HCT116 (cell line): ENCODE measurements around the gene CAVIN1. TPM values are rescaled to one million over a fixed set of nuclear protein-coding genes. Genes with fewer than 3 reads are reported as not detected.

ENCODE experiments used
- ATAC-seq: fragments of 200-7000 bp; cut with Tn5 transposase; 2 replicates; pipeline ENCODE4 v1.9.1; 2020; ENCODE audit warnings: mild to moderate bottlenecking, moderate library complexity
- BruUV-seq: library from RNA; stranded (reverse); fragments of 400-500 nt; replicated peaks from 2 replicates; lab custom pipeline; 2021; lab: Mats Ljungman, UMichigan
- CTCF ChIA-PET: fragments of 300-600 bp; sonication (Branson Sonifier 250); formaldehyde crosslinking; loops from one replicate; lab custom pipeline; 2021; ENCODE audit warnings: antibody characterized with exemption; lab: Charles Lee
- POLR2A ChIA-PET: fragments of 300-600, 350-600 bp; sonication (Branson Sonifier 250); formaldehyde crosslinking; loops from one replicate; lab custom pipeline; 2021; ENCODE audit warnings: antibody characterized with exemption; lab: Charles Lee
- RAD21 ChIA-PET, 2 experiments: fragments of 300-600 bp; sonication (Branson Sonifier 250); formaldehyde crosslinking; loops; one replicate each; lab custom pipeline; 2023; ENCODE audit warnings: low total read pairs in 2 of 2; ENCODE audit not compliant: uncharacterized antibody in 2 of 2, unreplicated experiment in 2 of 2, low non-redundant PET in 1 of 2; lab: Charles Lee
- DNase-seq: peaks from one replicate; pipeline ENCODE4 v3.0.0-alpha.2; 2010; ENCODE audit warnings: low read depth, low spot score
- H2AFZ ChIP-seq: fragments of 200-600 bp; shearing (Covaris generic), sonication (generic); 2 replicates; pipeline ENCODE4 v1.6.1; 2017; ENCODE audit warnings: low read depth, mixed run types, mixed read lengths, antibody characterized with exemption, low read length; ENCODE audit not compliant: poor library complexity, severe bottlenecking
- H3K27ac ChIP-seq: 2 replicates; pipeline ENCODE4 v1.5.1; 2012; ENCODE audit warnings: low read depth, low read length
- H3K27me3 ChIP-seq: fragments of 200-600 bp; sonication (generic); 2 replicates; pipeline ENCODE4 v1.6.1; 2016; ENCODE audit warnings: mixed run types, low read length, mixed read lengths; ENCODE audit not compliant: insufficient read depth
- H3K36me3 ChIP-seq, 2 experiments: fragments of 200-500 bp in 1 of 2; fragments of 200-600 bp in 1 of 2; sonication (Bioruptor generic) in 1 of 2; sonication (generic) in 1 of 2; 2 replicates each; pipeline versions ENCODE4 v1.5.1 to v1.6.1; 2014 to 2016; ENCODE audit warnings: low read length in 2 of 2, inconsistent platforms in 1 of 2, mixed read lengths in 1 of 2, mixed run types in 1 of 2; ENCODE audit not compliant: insufficient read depth in 2 of 2, control insufficient read depth in 1 of 2
- H3K4me1 ChIP-seq, 2 experiments: fragments of 200-600 bp in 1 of 2; sonication (generic) in 1 of 2; 2 replicates each; pipeline versions ENCODE4 v1.5.1 to v1.6.1; 2012 to 2017; ENCODE audit warnings: low read length in 2 of 2, inconsistent platforms in 1 of 2, mild to moderate bottlenecking in 1 of 2, mixed read lengths in 1 of 2, mixed run types in 1 of 2, moderate library complexity in 1 of 2; ENCODE audit not compliant: insufficient read depth in 2 of 2, control insufficient read depth in 1 of 2
- H3K4me2 ChIP-seq: fragments of 200-600 bp; sonication (generic); 2 replicates; pipeline ENCODE4 v1.6.1; 2017; ENCODE audit warnings: mixed run types, low read length, mixed read lengths
- H3K4me3 ChIP-seq, 2 experiments: fragments of 200-600 bp in 1 of 2; sonication (generic) in 1 of 2; replicated peaks in 1 of 2; 2 replicates each; pipeline ENCODE4 v1.5.1; 2011 to 2016; ENCODE audit warnings: low read length in 2 of 2, control low read depth in 1 of 2, low read depth in 1 of 2, mild to moderate bottlenecking in 1 of 2, mixed read lengths in 1 of 2, mixed run types in 1 of 2
- H3K79me2 ChIP-seq: fragments of 200-600 bp; sonication (generic); 2 replicates; pipeline ENCODE4 v1.6.1; 2017; ENCODE audit warnings: mild to moderate bottlenecking, mixed run types, low read length, moderate library complexity, mixed read lengths; ENCODE audit not compliant: insufficient read depth
- H3K9ac ChIP-seq: fragments of 200-600 bp; sonication (generic); 2 replicates; pipeline ENCODE4 v1.6.1; 2016; ENCODE audit warnings: low read length, mixed read lengths
- H3K9me2 ChIP-seq: fragments of 200-600 bp; sonication (generic), shearing (Covaris generic); 2 replicates; pipeline ENCODE4 v1.6.1; 2017; ENCODE audit warnings: mixed run types, mild to moderate bottlenecking, moderate library complexity; ENCODE audit not compliant: insufficient read depth
- H3K9me3 ChIP-seq, 2 experiments: fragments of 200-500 bp in 1 of 2; fragments of 200-600 bp in 1 of 2; sonication (Bioruptor generic) in 1 of 2; sonication (generic) in 1 of 2; 2 replicates each; pipeline ENCODE4 v1.6.1; 2014 to 2017; ENCODE audit warnings: low read length in 2 of 2, mixed read lengths in 2 of 2, inconsistent platforms in 1 of 2, low read depth in 1 of 2, mild to moderate bottlenecking in 1 of 2, mixed run types in 1 of 2, moderate library complexity in 1 of 2; ENCODE audit not compliant: control insufficient read depth in 1 of 2, insufficient read depth in 1 of 2
- H4K20me1 ChIP-seq: fragments of 200-600 bp; sonication (generic), shearing (Covaris generic); 2 replicates; pipeline ENCODE4 v1.6.1; 2017; ENCODE audit warnings: mixed run types, mild to moderate bottlenecking, moderate library complexity; ENCODE audit not compliant: insufficient read depth
- CTCF ChIP-seq, 3 experiments: fragments of 200-600 bp in 1 of 3; sonication (generic) in 1 of 3; IDR thresholded peaks in 2 of 3; conservative IDR thresholded peaks in 1 of 3; 2 replicates each; pipeline ENCODE4 v1.5.1; 2012 to 2017; ENCODE audit warnings: low read depth in 2 of 3, low read length in 2 of 3, antibody characterized with exemption in 1 of 3, borderline replicate concordance in 1 of 3, control low read depth in 1 of 3, mild to moderate bottlenecking in 1 of 3, mixed read lengths in 1 of 3, mixed run types in 1 of 3, moderate library complexity in 1 of 3; ENCODE audit not compliant: insufficient read depth in 1 of 3
- ELF1 ChIP-seq: IDR thresholded peaks from 2 replicates; pipeline ENCODE4 v1.6.1; 2012; ENCODE audit warnings: low read depth, borderline replicate concordance
- EZH2 ChIP-seq: fragments of 200-600 bp; sonication (generic); IDR thresholded peaks from 2 replicates; pipeline ENCODE4 v1.6.1; 2017; ENCODE audit warnings: antibody characterized with exemption, mixed run types
- POLR2AphosphoS5 ChIP-seq: IDR thresholded peaks from 2 replicates; pipeline ENCODE4 v1.6.1; 2011; ENCODE audit warnings: mild to moderate bottlenecking, low read depth, low read length, moderate library complexity
- RAD21 ChIP-seq: IDR thresholded peaks from 2 replicates; pipeline ENCODE4 v1.6.1; 2012; ENCODE audit warnings: low read depth, mild to moderate bottlenecking
- REST ChIP-seq: IDR thresholded peaks from 2 replicates; pipeline ENCODE4 v1.6.1; 2012; ENCODE audit warnings: low read depth
- YY1 ChIP-seq: IDR thresholded peaks from 2 replicates; pipeline ENCODE4 v1.6.1; 2011; ENCODE audit warnings: low read length, low read depth, moderate library complexity, mild to moderate bottlenecking; ENCODE audit not compliant: insufficient replicate concordance; ENCODE audit errors: extremely low read depth
- ZBTB33 ChIP-seq: IDR thresholded peaks from 2 replicates; pipeline ENCODE4 v1.6.1; 2011; ENCODE audit warnings: mild to moderate bottlenecking, low read length, moderate library complexity; ENCODE audit not compliant: insufficient replicate concordance; ENCODE audit errors: extremely low read depth
- intact Hi-C: fragments of 100-400 bp; cut with micrococcal nuclease; formaldehyde crosslinking; loops from 2 replicates; pipeline ENCODE4 v1.10.0; 2022
- total RNA-seq: library from RNA; stranded (reverse); gene quantifications from one replicate; pipeline ENCODE4 v1.2.1, GENCODE V29; 2021; ENCODE audit not compliant: unreplicated experiment

CAVIN1 gene
- total RNA-seq, 1 experiment from 2014 or later: 79.7 TPM

DNA sequence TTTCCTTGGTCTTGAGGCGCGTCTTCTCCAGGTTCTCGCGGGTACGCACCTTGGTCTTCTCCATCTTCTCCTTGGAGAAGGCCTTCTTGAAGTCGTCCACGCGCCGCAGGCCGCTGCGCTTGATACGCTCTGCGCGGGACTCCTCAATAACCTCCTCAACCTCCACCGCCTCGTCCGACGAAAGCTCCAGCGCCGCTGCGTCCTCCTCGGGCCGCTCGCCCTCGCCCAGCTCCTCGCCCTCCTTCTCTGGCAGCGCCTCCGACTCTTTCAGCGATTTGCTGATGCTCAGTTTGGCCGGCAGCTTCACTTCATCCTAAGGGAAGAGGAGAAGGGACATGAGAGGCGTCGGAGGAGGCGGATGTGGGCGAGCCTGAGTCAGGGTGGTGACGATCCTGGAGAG lies 18.0 kb downstream of the CAVIN1 start:
- Histone ChIP-seq H3K27ac (no peak overlapping the region), H3K4me3 (no peak overlapping the region), H3K4me2 (no peak overlapping the region), H3K27me3 (no peaks in the 10 kb centered on the region), H4K20me1 (peaks cover 5% of the 10 kb centered on the region; the same call in 1 of the 2 replicates), H3K9me2 (no peaks in the 10 kb centered on the region)
- CTCF ChIA-PET: interaction anchor here (1.3 to 2.5 kb wide), 2 partner anchors 16 to 17 kb away, joined by 3 to 20 read pairs; partner anchors contain the start of genes CAVIN1 and STAT3
- no TSS peak for BruUV-seq
- ATAC-seq: no peak
- RAD21 ChIA-PET: no interaction called here
- TF ChIP-seq ELF1 (no peak), REST (no peak), ZBTB33 (no peak), CTCF (IDR thresholded peaks at IDR 0.05 in 2 of 3, conservative IDR thresholded peaks at IDR 0.05 in 1 of 3; ENCODE audit: borderline replicate concordance in 1 of 3, insufficient read depth in 1 of 3, low read depth in 2 of 3, low read length in 2 of 3) (no peak), RAD21 (no peak), EZH2 (no peak), POLR2AphosphoS5 (no peak), YY1 (no peak)
- TF ChIP-seq, all 23 proteins: peak for 0
- Histone ChIP-seq H3K9me3 (no peaks in the 10 kb centered on the region), H3K4me1 (peaks cover 31 to 68% of the 10 kb centered on the region in 2 experiments), H2AFZ (no peak overlapping the region), H3K79me2 (peaks cover 55% of the 10 kb centered on the region), H3K36me3 (peaks cover 4 to 17% of the 10 kb centered on the region in 2 experiments; a peak in 2 of 4 replicates), H3K9ac (no peak overlapping the region)
- intact Hi-C loops: loop anchor here (5.0 kb wide), 1 partner anchor 112 kb away; no protein-coding TSS in a partner anchor
- POLR2A ChIA-PET: interaction anchor here (1.6 to 7.9 kb wide), 2 partner anchors 16 kb away, joined by 7 to 88 read pairs; partner anchors contain the start of genes CAVIN1 and STAT3
- DNase-seq: no peak
